NOMO-1 treated with DMSO at 0.1 percent for 48 hours (cell line): ENCODE data around the gene MDM4.
"Not testable (repeated sequence)": the region's sequence is repeated elsewhere in the genome, so short reads cannot be mapped to it uniquely, and the experiment has no call there.

Source experiments
- DNase-seq: peaks from one replicate; lab custom pipeline; 2025; ENCODE audit not compliant: unreplicated experiment; lab: John Stamatoyannopoulos, UW

MDM4 gene

GRCh38 chr1:204560002-204560401, 43.8 kb downstream of the MDM4 start:
- DNase-seq: not testable (repeated sequence)

- DNase-seq: no peak
Measured at GRCh38 chr1:204560590-204561150, 44.5 kb downstream of the MDM4 start.

- DNase-seq: no peak
Measured at GRCh38 chr1:204562075-204562990, 46.1 kb downstream of the MDM4 start.

GRCh38 chr1:204563307-204563706, 47.1 kb downstream of the MDM4 start:
- DNase-seq: no peak

GRCh38 chr1:204563780-204564179, 47.6 kb downstream of the MDM4 start:
- no peak for DNase-seq

GRCh38 chr1:204564835-204565234, 48.6 kb downstream of the MDM4 start:
- no peak for DNase-seq

- peak; percentile 72 for DNase-seq
Measured at GRCh38 chr1:204565617-204566582, 49.7 kb downstream of the MDM4 start.

- DNase-seq: no peak
Measured at GRCh38 chr1:204566583-204566955, 50.4 kb downstream of the MDM4 start.

GRCh38 chr1:204567071-204567470, 50.9 kb downstream of the MDM4 start:
- DNase-seq: no peak

- no peak for DNase-seq
Measured at GRCh38 chr1:204568576-204569315, 52.5 kb downstream of the MDM4 start.

- no peak for DNase-seq
Measured at GRCh38 chr1:204569478-204569877, 53.3 kb downstream of the MDM4 start.

GRCh38 chr1:204570021-204570420, 53.8 kb downstream of the MDM4 start:
- not testable (repeated sequence) for DNase-seq

GRCh38 chr1:204571128-204571527, 54.9 kb downstream of the MDM4 start:
- no peak for DNase-seq

- no peak for DNase-seq
Measured at GRCh38 chr1:204571631-204572030, 55.4 kb downstream of the MDM4 start.

- no peak for DNase-seq
Measured at GRCh38 chr1:204572923-204573922, 57.0 kb downstream of the MDM4 start.

- no peak for DNase-seq
Measured at GRCh38 chr1:204574016-204574864, 58.0 kb downstream of the MDM4 start.

- no peak for DNase-seq
Measured at GRCh38 chr1:204574865-204575163, 58.6 kb downstream of the MDM4 start.

- no peak for DNase-seq
Measured at GRCh38 chr1:204575221-204576190, 59.3 kb downstream of the MDM4 start.
